Loucy (cell line): Measurements from ENCODE around the gene GNAI3.

Source experiments
- H2AFZ ChIP-seq: fragments of 200-600 bp; sonication (generic); 2 replicates; pipeline ENCODE4 v1.6.0; 2016; ENCODE audit warnings: antibody characterized with exemption, mild to moderate bottlenecking, low read length, moderate library complexity
- H3F3A ChIP-seq: fragments of 200-600 bp; 2 replicates; pipeline ENCODE4 v1.6.0; 2016; ENCODE audit warnings: antibody characterized with exemption, low read depth, mild to moderate bottlenecking
- H3K27me3 ChIP-seq: fragments of 200-600 bp; sonication (generic); 2 replicates; pipeline ENCODE4 v1.6.1; 2014; ENCODE audit warnings: low read length, mild to moderate bottlenecking; ENCODE audit not compliant: insufficient read depth, poor library complexity, severe bottlenecking
- H3K36me3 ChIP-seq: fragments of 200-600 bp; sonication (generic); 2 replicates; pipeline ENCODE4 v1.6.1; 2016; ENCODE audit warnings: low read length; ENCODE audit not compliant: insufficient read depth
- H3K4me1 ChIP-seq: fragments of 200-600 bp; sonication (generic); 2 replicates; pipeline ENCODE4 v1.5.1; 2014; ENCODE audit warnings: low read length, mild to moderate bottlenecking; ENCODE audit not compliant: insufficient read depth, poor library complexity, severe bottlenecking
- H3K4me2 ChIP-seq: fragments of 200-600 bp; sonication (generic); 2 replicates; pipeline ENCODE4 v1.6.0; 2014; ENCODE audit warnings: antibody characterized with exemption, low read length, low read depth, mild to moderate bottlenecking; ENCODE audit not compliant: poor library complexity, severe bottlenecking
- H3K4me3 ChIP-seq: fragments of 200-600 bp; sonication (generic); 2 replicates; pipeline ENCODE4 v1.5.1; 2014; ENCODE audit warnings: low read length, mild to moderate bottlenecking, mixed read lengths; ENCODE audit not compliant: poor library complexity, severe bottlenecking
- H3K79me2 ChIP-seq: fragments of 200-600 bp; sonication (generic); 2 replicates; pipeline ENCODE4 v1.6.1; 2014; ENCODE audit warnings: low read length; ENCODE audit not compliant: insufficient read depth
- H3K9ac ChIP-seq: fragments of 200-600 bp; sonication (generic); 2 replicates; pipeline ENCODE4 v1.6.0; 2014; ENCODE audit warnings: mild to moderate bottlenecking, low read depth, low read length, moderate library complexity; ENCODE audit not compliant: poor library complexity, severe bottlenecking
- H3K9me2 ChIP-seq: fragments of 200-600 bp; sonication (generic); replicated peaks from 2 replicates; pipeline ENCODE4 v1.6.1; 2016; ENCODE audit warnings: low read depth, low read length, mixed read lengths
- H3K9me3 ChIP-seq: fragments of 200-600 bp; sonication (generic); 2 replicates; pipeline ENCODE4 v1.6.1; 2014; ENCODE audit warnings: mild to moderate bottlenecking, antibody characterized with exemption, low read length, low read depth; ENCODE audit not compliant: insufficient read depth
- H4K20me1 ChIP-seq: fragments of 200-600 bp; sonication (generic); 2 replicates; pipeline ENCODE4 v1.6.0; 2014; ENCODE audit warnings: antibody characterized with exemption, low read length, mild to moderate bottlenecking; ENCODE audit not compliant: insufficient read depth, poor library complexity, severe bottlenecking
- EZH2phosphoT487 ChIP-seq: fragments of 200-600 bp; IDR thresholded peaks from 2 replicates; pipeline ENCODE4 v1.6.1; 2018; ENCODE audit warnings: antibody characterized with exemption, mild to moderate bottlenecking, moderate library complexity, borderline replicate concordance
- TF ChIP-seq, protein P1 (sequence below): fragments of 200-600 bp; sonication (generic); conservative IDR thresholded peaks from 2 replicates; pipeline ENCODE4 v1.5.1; 2014; ENCODE audit warnings: mild to moderate bottlenecking, antibody characterized with exemption, low read length

The GNAI3 gene

DNA sequence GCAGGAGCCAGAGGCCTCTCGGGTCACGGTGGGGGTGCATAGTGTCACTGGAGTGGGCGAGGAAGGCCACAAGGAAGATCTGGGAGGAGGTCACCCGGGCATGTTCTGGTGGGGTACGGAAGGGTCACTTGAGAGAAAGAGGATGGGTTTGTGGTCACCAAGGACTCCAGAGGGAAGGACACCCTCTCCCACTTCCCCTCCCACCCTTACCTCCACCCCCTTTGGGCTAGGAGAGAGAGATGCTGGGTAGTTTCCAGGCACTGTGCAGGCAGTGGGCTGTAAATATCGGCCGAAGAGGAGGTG is 39.6 kb upstream of the GNAI3 start:
- Histone ChIP-seq H3K9me2 (no peaks in the 10 kb centered on the region), H3K36me3 (no peaks in the 10 kb centered on the region), H3K4me1 (peaks cover 5% of the 10 kb centered on the region), H3K9ac (no peak overlapping the region), H4K20me1 (no peaks in the 10 kb centered on the region), H3K27me3 (no peaks in the 10 kb centered on the region), H3K4me2 (no peak overlapping the region), H3F3A (no peaks in the 10 kb centered on the region), H3K79me2 (no peaks in the 10 kb centered on the region), H3K9me3 (no peaks in the 10 kb centered on the region), H2AFZ (no peak overlapping the region), H3K4me3 (no peak overlapping the region)
- TF ChIP-seq EZH2phosphoT487, result no peak
- TF ChIP-seq, protein P1, sequence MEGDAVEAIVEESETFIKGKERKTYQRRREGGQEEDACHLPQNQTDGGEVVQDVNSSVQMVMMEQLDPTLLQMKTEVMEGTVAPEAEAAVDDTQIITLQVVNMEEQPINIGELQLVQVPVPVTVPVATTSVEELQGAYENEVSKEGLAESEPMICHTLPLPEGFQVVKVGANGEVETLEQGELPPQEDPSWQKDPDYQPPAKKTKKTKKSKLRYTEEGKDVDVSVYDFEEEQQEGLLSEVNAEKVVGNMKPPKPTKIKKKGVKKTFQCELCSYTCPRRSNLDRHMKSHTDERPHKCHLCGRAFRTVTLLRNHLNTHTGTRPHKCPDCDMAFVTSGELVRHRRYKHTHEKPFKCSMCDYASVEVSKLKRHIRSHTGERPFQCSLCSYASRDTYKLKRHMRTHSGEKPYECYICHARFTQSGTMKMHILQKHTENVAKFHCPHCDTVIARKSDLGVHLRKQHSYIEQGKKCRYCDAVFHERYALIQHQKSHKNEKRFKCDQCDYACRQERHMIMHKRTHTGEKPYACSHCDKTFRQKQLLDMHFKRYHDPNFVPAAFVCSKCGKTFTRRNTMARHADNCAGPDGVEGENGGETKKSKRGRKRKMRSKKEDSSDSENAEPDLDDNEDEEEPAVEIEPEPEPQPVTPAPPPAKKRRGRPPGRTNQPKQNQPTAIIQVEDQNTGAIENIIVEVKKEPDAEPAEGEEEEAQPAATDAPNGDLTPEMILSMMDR, result no peak

DNA sequence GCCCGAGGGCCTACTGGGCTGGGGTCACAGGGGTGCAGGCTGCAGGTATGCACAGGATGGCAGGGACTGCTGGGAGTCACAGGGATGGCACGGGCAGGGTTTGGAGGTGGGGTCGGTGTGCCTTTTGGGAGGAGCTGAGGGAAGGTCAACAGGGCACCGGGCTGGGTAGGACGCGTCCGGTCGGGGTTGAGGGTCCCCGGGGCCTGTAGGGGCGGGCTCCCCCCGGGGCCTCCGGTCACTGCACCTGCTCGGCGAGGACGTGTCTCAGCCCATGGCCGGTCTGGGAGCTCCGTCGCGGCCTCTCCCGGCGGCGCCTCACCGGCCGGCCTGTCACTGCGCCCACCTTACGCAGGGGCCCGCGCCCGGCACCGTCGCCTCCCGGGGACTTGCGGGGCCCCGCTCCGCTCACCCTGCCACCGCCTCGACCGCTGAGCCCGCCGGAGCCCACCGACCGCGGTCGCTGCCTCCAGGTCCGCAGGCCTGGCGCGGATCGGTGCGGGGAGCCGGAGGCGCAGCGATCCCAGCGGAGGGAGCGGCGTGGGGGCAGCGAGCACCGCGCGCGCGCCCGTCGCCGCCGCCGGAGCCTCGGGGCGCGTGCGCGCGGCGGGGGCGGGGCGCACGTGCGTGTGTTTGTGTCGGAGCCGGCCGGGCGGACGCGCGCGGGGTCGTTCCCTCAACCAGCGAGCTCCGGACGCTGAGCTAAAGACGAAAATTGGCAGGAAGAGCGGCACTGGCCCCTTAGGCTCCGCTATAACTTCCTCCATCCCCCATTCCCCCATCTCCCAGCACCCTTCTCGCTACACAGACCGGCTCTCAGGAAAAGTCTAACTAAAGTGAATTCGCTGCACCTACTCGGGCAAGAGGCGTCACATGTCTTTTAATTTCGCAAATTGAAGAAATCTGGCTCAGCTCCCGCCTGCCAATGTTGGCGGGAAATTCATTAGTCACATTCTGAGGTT is 39.0 kb upstream of the GNAI3 start, which contains the start of gene AMIGO1:
Gene AMIGO1 (minus strand): TSS at position 552 of the 959 bp plus-strand sequence. CDS start 815 bp downstream, outside the sequence.
- Histone ChIP-seq H3K27me3 (no peaks in the 10 kb centered on the region), H3K4me2 (peak within 1 kb of the TSS; percentile 72), H3K9me3 (no peaks in the 10 kb centered on the region), H3K9ac (no peak within 1 kb of the TSS), H3K9me2 (no peaks in the 10 kb centered on the region), H3F3A (no peaks in the 10 kb centered on the region), H3K36me3 (no peaks in the 10 kb centered on the region), H3K4me3 (peak within 1 kb of the TSS; percentile 68), H3K4me1 (peaks cover 5% of the 10 kb centered on the region), H4K20me1 (no peaks in the 10 kb centered on the region), H3K79me2 (no peaks in the 10 kb centered on the region), H2AFZ (peak within 1 kb of the TSS; percentile 93)
- no peak for TF ChIP-seq EZH2phosphoT487
- TF ChIP-seq, protein P1, result no peak

DNA sequence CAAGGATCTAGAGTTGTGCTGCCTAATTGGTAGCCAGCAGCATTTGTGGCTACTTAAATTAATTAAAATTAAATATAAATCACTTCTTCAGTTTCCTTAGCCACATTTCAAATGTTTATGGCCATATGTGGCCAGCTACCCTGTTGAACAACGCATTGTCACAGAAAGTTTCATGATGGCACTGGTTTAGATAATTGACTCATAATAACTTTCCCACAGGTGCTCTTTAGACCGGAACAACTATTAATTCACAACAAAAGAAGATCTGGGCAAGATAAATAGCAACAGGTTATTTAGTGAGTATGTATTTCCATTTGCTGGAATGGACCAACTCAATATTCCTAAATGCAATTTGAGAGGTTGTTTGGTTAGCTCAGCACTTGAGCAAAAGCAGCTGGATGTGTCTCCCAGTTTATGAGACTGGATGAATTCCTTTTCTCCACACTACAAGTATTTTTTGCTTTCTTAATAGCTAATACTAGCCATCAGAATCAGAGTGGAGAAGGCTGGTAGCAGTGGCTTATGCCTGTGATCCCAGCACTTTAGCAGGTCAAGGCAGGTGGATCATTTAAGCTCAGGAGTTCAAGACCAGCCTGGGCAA is 35.2 kb upstream of the GNAI3 start:
- no peaks in the 10 kb centered on the region for H3K9me3 ChIP-seq
- no peak for TF ChIP-seq EZH2phosphoT487
- TF ChIP-seq, protein P1, result no peak
- H3K27me3 ChIP-seq, result no peaks in the 10 kb centered on the region
- H3K9ac ChIP-seq, result no peak overlapping the region
- H3K36me3 ChIP-seq, result no peaks in the 10 kb centered on the region
- H3F3A ChIP-seq, result no peaks in the 10 kb centered on the region
- H3K4me1 ChIP-seq, result peaks cover 5% of the 10 kb centered on the region
- H2AFZ ChIP-seq, result no peak overlapping the region
- no peaks in the 10 kb centered on the region for H3K9me2 ChIP-seq
- no peak overlapping the region for H3K4me3 ChIP-seq
- H3K4me2 ChIP-seq, result no peak overlapping the region
- no peaks in the 10 kb centered on the region for H3K79me2 ChIP-seq
- H4K20me1 ChIP-seq, result no peaks in the 10 kb centered on the region
